H1 (cell line): ENCODE measurements around the gene FOXL2NB.

ENCODE experiments used
- CHD2 ChIP-seq: IDR thresholded peaks from 2 replicates; pipeline ENCODE4 v1.6.1; 2012; ENCODE audit warnings: low read length, improper control_type of control experiment
- EGR1 ChIP-seq: IDR thresholded peaks from 2 replicates; pipeline ENCODE4 v1.6.1; 2011; ENCODE audit warnings: low read depth, low read length, borderline replicate concordance
- HDAC6 ChIP-seq: IDR thresholded peaks from one replicate; pipeline ENCODE4 v1.7.1; 2012; ENCODE audit warnings: low read depth, mild to moderate bottlenecking, inconsistent platforms, low read length, moderate library complexity
- RAD21 ChIP-seq, 2 experiments: IDR thresholded peaks in 1 of 2; conservative IDR thresholded peaks in 1 of 2; 2 replicates each; pipeline ENCODE4 v1.6.1; 2011; ENCODE audit warnings: low read depth in 2 of 2, low read length in 2 of 2, improper control_type of control experiment in 1 of 2, inconsistent platforms in 1 of 2, mild to moderate bottlenecking in 1 of 2, moderate library complexity in 1 of 2
- TAF1 ChIP-seq: IDR thresholded peaks from 2 replicates; pipeline ENCODE4 v1.6.1; 2011; ENCODE audit warnings: mild to moderate bottlenecking, low read depth, low read length
- TF ChIP-seq, protein P1 (sequence below), 3 experiments: IDR thresholded peaks; 1 replicate in 2 of 3; 2 replicates in 1 of 3; pipeline versions ENCODE4 v1.5.1 to v1.6.1; 2011; ENCODE audit warnings: low read length in 3 of 3, mild to moderate bottlenecking in 3 of 3, inconsistent platforms in 2 of 3, low read depth in 1 of 3, moderate library complexity in 1 of 3; ENCODE audit not compliant: insufficient read depth in 1 of 3; ENCODE audit errors: control extremely low read depth in 1 of 3
- TF ChIP-seq, protein P2 (sequence below): IDR thresholded peaks from 2 replicates; pipeline ENCODE4 v1.6.1; 2012; ENCODE audit warnings: low read length, inconsistent platforms

DNA sequence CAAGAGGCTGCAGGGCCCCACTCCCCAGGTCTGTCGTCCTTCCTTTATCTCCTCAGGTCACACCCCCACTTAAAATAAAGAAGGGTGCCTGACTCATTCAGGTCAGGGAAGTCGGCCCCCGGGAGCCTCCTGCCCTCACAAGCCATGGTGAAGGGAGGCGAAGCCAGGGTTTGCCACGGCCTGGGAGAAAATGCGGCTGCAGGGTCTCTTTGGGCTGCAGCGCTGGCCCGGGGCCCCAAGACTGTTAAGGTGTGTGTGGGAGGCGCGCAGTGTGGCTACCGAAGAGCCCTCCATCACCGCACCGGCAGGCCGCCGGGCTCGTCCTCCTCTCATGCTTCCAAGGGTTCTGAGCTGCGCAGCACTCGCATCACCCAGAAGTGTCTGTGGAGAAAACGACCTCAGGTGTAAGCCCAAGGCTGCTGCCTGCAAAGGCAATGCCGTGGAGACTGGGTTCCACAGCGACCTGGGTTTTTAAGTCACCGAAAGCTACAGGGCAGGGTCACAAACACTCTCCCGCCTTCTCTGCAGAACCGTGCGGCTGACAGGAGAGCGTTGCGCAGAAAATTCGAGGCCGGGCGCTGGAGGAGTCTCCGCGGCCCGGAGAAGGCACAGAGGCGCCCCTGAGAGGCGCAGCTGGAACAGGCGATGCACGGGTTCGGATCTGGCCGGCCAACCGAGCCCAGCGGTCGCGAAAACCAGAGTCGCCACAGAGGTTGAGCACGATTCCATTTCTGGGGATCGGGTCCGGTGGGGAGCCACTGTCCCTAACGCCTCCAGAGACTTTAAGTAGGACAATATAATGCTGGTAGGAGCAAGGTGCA lies 8.8 kb upstream of the FOXL2NB start:
- TF ChIP-seq, protein P1, sequence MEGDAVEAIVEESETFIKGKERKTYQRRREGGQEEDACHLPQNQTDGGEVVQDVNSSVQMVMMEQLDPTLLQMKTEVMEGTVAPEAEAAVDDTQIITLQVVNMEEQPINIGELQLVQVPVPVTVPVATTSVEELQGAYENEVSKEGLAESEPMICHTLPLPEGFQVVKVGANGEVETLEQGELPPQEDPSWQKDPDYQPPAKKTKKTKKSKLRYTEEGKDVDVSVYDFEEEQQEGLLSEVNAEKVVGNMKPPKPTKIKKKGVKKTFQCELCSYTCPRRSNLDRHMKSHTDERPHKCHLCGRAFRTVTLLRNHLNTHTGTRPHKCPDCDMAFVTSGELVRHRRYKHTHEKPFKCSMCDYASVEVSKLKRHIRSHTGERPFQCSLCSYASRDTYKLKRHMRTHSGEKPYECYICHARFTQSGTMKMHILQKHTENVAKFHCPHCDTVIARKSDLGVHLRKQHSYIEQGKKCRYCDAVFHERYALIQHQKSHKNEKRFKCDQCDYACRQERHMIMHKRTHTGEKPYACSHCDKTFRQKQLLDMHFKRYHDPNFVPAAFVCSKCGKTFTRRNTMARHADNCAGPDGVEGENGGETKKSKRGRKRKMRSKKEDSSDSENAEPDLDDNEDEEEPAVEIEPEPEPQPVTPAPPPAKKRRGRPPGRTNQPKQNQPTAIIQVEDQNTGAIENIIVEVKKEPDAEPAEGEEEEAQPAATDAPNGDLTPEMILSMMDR (IDR thresholded peaks at IDR 0.05; ENCODE audit: control extremely low read depth in 1 of 3, insufficient read depth in 1 of 3, low read depth in 1 of 3, low read length in 3 of 3), result no peak
- TF ChIP-seq RAD21 (IDR thresholded peaks at IDR 0.05 in 1 of 2, conservative IDR thresholded peaks at IDR 0.05 in 1 of 2; ENCODE audit: low read depth in 2 of 2, low read length in 2 of 2), result no peak
- TF ChIP-seq HDAC6, result no peak
- no peak for TF ChIP-seq CHD2
- no peak for TF ChIP-seq EGR1
- TF ChIP-seq TAF1, result no peak
- TF ChIP-seq, protein P2, sequence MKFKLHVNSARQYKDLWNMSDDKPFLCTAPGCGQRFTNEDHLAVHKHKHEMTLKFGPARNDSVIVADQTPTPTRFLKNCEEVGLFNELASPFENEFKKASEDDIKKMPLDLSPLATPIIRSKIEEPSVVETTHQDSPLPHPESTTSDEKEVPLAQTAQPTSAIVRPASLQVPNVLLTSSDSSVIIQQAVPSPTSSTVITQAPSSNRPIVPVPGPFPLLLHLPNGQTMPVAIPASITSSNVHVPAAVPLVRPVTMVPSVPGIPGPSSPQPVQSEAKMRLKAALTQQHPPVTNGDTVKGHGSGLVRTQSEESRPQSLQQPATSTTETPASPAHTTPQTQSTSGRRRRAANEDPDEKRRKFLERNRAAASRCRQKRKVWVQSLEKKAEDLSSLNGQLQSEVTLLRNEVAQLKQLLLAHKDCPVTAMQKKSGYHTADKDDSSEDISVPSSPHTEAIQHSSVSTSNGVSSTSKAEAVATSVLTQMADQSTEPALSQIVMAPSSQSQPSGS, result no peak
